Endothelial cell (in vitro differentiated cells): ENCODE results near the gene FANCL. TPM values are rescaled to one million over a fixed set of nuclear protein-coding genes. Genes with fewer than 3 reads are reported as not detected.

ENCODE experiments used
- DNase-seq: peaks from one replicate; pipeline ENCODE4 v3.0.0; 2021; ENCODE audit warnings: low spot score
- H3K27ac Mint-ChIP-seq: one replicate; pipeline ENCODE4 v1.8.0; 2021; ENCODE audit warnings: mixed read lengths, inconsistent platforms; ENCODE audit not compliant: unreplicated experiment
- H3K27me3 Mint-ChIP-seq: one replicate; pipeline ENCODE4 v1.8.0; 2021; ENCODE audit warnings: mild to moderate bottlenecking, moderate library complexity, mixed read lengths, inconsistent platforms; ENCODE audit not compliant: unreplicated experiment
- H3K36me3 Mint-ChIP-seq: one replicate; pipeline ENCODE4 v1.8.0; 2021; ENCODE audit warnings: mild to moderate bottlenecking, low read depth, mixed read lengths, inconsistent platforms; ENCODE audit not compliant: unreplicated experiment
- H3K4me1 Mint-ChIP-seq: one replicate; pipeline ENCODE4 v1.8.0; 2021; ENCODE audit warnings: mild to moderate bottlenecking, mixed read lengths, inconsistent platforms; ENCODE audit not compliant: unreplicated experiment
- H3K4me3 Mint-ChIP-seq: one replicate; pipeline ENCODE4 v1.8.0; 2021; ENCODE audit warnings: mild to moderate bottlenecking, mixed read lengths, inconsistent platforms; ENCODE audit not compliant: unreplicated experiment
- H3K9me3 Mint-ChIP-seq: one replicate; pipeline ENCODE4 v1.8.0; 2021; ENCODE audit warnings: mixed read lengths, inconsistent platforms; ENCODE audit not compliant: unreplicated experiment
- CTCF ChIP-seq: fragments of 200-600 bp; sonication (generic); IDR thresholded peaks from one replicate; pipeline ENCODE4 v1.5.0; 2021; ENCODE audit warnings: antibody characterized with exemption; ENCODE audit not compliant: unreplicated experiment
- total RNA-seq: library from RNA; stranded (reverse); fragmentation: NEBNext Ultra II Directional; extraction: Animal tissue kit (Norgen Biotek cat#: 25700); gene quantifications from one replicate; pipeline ENCODE4 v1.2.1, GENCODE V29; 2021; ENCODE audit not compliant: unreplicated experiment

Gene FANCL
- total RNA-seq, 1 donor from 2014 or later: 20.0 TPM

- no peak overlapping the region for H3K4me3 Mint-ChIP-seq
- H3K4me1 Mint-ChIP-seq: peaks cover 5% of the 10 kb centered on the region
- no peak for TF ChIP-seq CTCF
- no peaks in the 10 kb centered on the region for H3K9me3 Mint-ChIP-seq
- H3K36me3 Mint-ChIP-seq: no peaks in the 10 kb centered on the region
- no peak overlapping the region for H3K27ac Mint-ChIP-seq
- H3K27me3 Mint-ChIP-seq: peaks cover 2% of the 10 kb centered on the region
- DNase-seq: no peak
Observed at GRCh38 chr2:58138396-58139030, 102.6 kb downstream of the FANCL start.

GRCh38 chr2:58137856-58138255, 103.3 kb downstream of the FANCL start:
- Mint-ChIP-seq H3K4me3 (no peak overlapping the region), H3K27ac (no peak overlapping the region), H3K27me3 (peaks cover 2% of the 10 kb centered on the region), H3K9me3 (no peaks in the 10 kb centered on the region), H3K4me1 (peaks cover 5% of the 10 kb centered on the region), H3K36me3 (no peaks in the 10 kb centered on the region)
- no peak for TF ChIP-seq CTCF
- no peak for DNase-seq

- TF ChIP-seq CTCF: no peak
- Mint-ChIP-seq H3K4me1 (peaks cover 5% of the 10 kb centered on the region), H3K36me3 (no peaks in the 10 kb centered on the region), H3K27me3 (peaks cover 2% of the 10 kb centered on the region), H3K9me3 (no peaks in the 10 kb centered on the region), H3K4me3 (no peak overlapping the region), H3K27ac (no peak overlapping the region)
- DNase-seq: no peak
Observed at GRCh38 chr2:58137221-58137620, 103.9 kb downstream of the FANCL start.

GRCh38 chr2:58135861-58136260, 105.3 kb downstream of the FANCL start:
- DNase-seq: no peak
- no peak for TF ChIP-seq CTCF
- H3K4me1 Mint-ChIP-seq: peaks cover 5% of the 10 kb centered on the region
- H3K27ac Mint-ChIP-seq: no peak overlapping the region
- H3K36me3 Mint-ChIP-seq: no peaks in the 10 kb centered on the region
- H3K4me3 Mint-ChIP-seq: no peak overlapping the region
- peaks cover 2% of the 10 kb centered on the region for H3K27me3 Mint-ChIP-seq
- no peaks in the 10 kb centered on the region for H3K9me3 Mint-ChIP-seq

GRCh38 chr2:58133395-58133794, 107.7 kb downstream of the FANCL start:
- no peak for TF ChIP-seq CTCF
- Mint-ChIP-seq H3K27me3 (no peaks in the 10 kb centered on the region), H3K9me3 (no peaks in the 10 kb centered on the region), H3K4me1 (peaks cover 3% of the 10 kb centered on the region), H3K4me3 (no peak overlapping the region), H3K27ac (no peak overlapping the region), H3K36me3 (no peaks in the 10 kb centered on the region)
- no peak for DNase-seq
